Upper lobe of right lung (tissue), 1 donor: ENCODE data around the gene OR51B2. TPM values are rescaled to one million over a fixed set of nuclear protein-coding genes. Genes with fewer than 3 reads are reported as not detected.
"Not testable (repeated sequence)": the region's sequence is repeated elsewhere in the genome, so short reads cannot be mapped to it uniquely, and the experiment has no call there.

ENCODE experiments used
- ATAC-seq: fragments of 200-7000 bp; cut with Tn5 transposase; one replicate; pipeline ENCODE4 v1.9.1; 2020; ENCODE audit warnings: mild to moderate bottlenecking, moderate library complexity
- DNase-seq: peaks from one replicate; pipeline ENCODE4 v3.0.0-alpha.2; 2020
- H3K27ac ChIP-seq: fragments of 200-600 bp; one replicate; pipeline ENCODE4 v1.8.0; 2022
- H3K27me3 ChIP-seq: fragments of 200-600 bp; one replicate; pipeline ENCODE4 v1.8.0; 2022; ENCODE audit warnings: mild to moderate bottlenecking
- H3K36me3 ChIP-seq: fragments of 200-600 bp; one replicate; pipeline ENCODE4 v1.8.0; 2022
- H3K4me1 ChIP-seq: fragments of 200-600 bp; one replicate; pipeline ENCODE4 v1.8.0; 2022
- H3K4me3 ChIP-seq: fragments of 200-600 bp; one replicate; pipeline ENCODE4 v1.8.0; 2022; ENCODE audit warnings: mild to moderate bottlenecking
- H3K9me3 ChIP-seq: fragments of 200-600 bp; one replicate; pipeline ENCODE4 v1.8.0; 2022
- intact Hi-C: fragments of 100-400 bp; cut with DNase I; formaldehyde crosslinking; loops from one replicate; pipeline ENCODE4 v1.11.0; 2022
- total RNA-seq: library from RNA; stranded (reverse); fragmentation: NEBNext Ultra II Directional; extraction: Animal tissue kit (Norgen Biotek cat#: 25700); gene quantifications from one replicate; pipeline ENCODE4 v1.2.1, GENCODE V29; 2021
- TF ChIP-seq, protein P1 (sequence below): fragments of 200-600 bp; IDR thresholded peaks from one replicate; pipeline ENCODE4 v1.8.0; 2022; ENCODE audit warnings: antibody characterized with exemption
- donor health status: DM: no; HTN: yes; CAD: no; lungs with severe emphysema.

Gene OR51B2
- total RNA-seq, 1 donor from 2014 or later = not detected

DNA sequence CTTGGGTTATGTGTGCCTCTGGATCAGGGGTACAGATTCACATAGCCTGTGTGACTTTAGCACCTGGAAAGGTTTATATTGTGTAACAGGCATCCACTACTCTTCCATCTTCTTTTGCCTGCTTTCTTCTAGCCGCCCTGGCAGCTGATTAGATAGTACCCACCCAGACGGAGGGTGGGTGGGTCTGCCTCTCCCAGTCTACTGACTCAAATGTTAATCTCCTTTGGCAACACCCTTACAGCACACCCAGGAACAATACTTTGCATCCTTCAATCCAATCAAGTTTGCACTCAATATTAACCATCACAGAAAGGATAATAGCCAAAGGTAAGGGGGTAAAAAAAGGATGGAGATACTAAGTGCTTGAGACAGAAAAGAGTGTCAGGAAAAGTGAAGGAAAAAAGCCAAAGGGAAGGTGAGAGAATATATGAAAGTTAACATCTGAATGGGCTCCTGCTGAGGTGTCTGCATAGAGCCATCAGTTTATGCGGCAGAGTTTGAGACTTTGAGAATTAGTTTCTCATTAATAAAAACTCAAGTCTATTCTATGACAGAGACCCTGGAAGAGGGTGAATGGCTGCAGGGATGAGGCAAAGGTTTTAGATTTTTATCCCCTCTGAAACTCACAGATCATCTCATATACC, 24.6 kb upstream of the OR51B2 start:
- Histone ChIP-seq H3K4me1 (no peaks in the 10 kb centered on the region), H3K36me3 (no peaks in the 10 kb centered on the region), H3K4me3 (no peak overlapping the region), H3K27me3 (no peaks in the 10 kb centered on the region), H3K9me3 (no peaks in the 10 kb centered on the region), H3K27ac (no peak overlapping the region)
- intact Hi-C loops = no loop called here
- no peak for DNase-seq
- ATAC-seq = no peak
- TF ChIP-seq, protein P1, sequence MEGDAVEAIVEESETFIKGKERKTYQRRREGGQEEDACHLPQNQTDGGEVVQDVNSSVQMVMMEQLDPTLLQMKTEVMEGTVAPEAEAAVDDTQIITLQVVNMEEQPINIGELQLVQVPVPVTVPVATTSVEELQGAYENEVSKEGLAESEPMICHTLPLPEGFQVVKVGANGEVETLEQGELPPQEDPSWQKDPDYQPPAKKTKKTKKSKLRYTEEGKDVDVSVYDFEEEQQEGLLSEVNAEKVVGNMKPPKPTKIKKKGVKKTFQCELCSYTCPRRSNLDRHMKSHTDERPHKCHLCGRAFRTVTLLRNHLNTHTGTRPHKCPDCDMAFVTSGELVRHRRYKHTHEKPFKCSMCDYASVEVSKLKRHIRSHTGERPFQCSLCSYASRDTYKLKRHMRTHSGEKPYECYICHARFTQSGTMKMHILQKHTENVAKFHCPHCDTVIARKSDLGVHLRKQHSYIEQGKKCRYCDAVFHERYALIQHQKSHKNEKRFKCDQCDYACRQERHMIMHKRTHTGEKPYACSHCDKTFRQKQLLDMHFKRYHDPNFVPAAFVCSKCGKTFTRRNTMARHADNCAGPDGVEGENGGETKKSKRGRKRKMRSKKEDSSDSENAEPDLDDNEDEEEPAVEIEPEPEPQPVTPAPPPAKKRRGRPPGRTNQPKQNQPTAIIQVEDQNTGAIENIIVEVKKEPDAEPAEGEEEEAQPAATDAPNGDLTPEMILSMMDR = no peak

DNA sequence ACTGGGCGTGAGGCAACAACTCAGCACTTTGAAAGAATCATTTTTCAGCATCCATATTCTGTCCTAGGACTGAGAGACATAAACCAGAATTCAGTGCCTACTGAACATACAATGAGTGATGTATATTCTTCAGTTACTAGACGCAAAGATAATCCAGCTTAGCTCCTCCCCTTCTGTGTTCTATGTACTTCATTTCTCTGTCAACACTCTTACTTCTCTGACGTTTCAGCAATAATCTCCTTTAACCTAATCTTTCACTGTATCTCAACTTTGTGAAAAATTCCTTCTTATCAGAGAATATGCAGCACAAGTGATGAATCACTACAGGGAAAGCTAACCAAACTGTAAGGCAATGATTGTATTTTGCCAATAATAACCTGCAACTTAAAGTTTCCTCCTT, 21.7 kb upstream of the OR51B2 start:
- H3K4me3 ChIP-seq = no peak overlapping the region
- DNase-seq (no peak), ATAC-seq (no peak)
- H3K4me1 ChIP-seq = no peaks in the 10 kb centered on the region
- no peaks in the 10 kb centered on the region for H3K36me3 ChIP-seq
- TF ChIP-seq, protein P1 = no peak
- no peaks in the 10 kb centered on the region for H3K27me3 ChIP-seq
- no peaks in the 10 kb centered on the region for H3K9me3 ChIP-seq
- H3K27ac ChIP-seq = no peak overlapping the region
- intact Hi-C loops = no loop called here

DNA sequence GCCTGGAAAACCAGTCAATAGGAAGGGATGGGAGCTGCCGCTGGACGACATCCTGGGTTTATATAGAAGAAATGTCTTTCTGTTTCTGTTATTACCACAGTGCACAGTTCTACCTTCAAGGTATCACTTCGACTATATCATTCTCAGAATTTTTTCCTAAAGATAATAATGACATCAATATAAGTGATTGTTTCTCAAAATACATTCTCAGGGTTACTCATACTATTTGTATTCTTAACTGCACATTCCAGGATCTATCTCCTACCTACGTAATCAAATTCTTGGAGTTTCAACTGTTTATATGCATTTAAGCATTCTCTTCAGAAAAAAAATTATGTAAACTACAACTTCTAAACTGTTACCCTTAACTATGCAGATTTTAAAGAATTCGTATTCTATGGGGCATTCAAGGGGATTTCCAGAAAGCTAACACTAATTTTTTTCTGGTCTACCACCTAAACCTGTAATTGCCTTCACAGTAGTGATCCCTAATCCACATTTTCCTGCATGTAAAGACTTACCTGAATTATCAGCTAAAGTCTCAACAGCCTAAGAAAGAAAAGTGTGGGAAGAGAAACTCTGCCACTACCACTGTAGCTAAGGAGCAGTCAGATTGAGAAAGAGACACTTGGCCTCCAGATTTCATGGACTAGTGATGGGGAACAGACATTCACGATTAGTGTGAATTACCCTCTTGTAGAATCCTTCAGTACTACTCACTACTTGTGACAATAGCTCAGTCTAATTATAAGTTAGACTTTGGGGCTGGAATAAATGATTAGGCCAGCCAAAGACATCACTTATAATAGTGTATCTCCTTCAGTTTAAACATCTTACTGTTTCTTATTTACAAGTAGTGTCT, 19.6 kb upstream of the OR51B2 start, which contains the start of gene OR51B5:
Gene OR51B5 (minus strand): TSS at position 51 of the 862 bp plus-strand sequence. CDS start 0 bp downstream, at position 51.
- H3K9me3 ChIP-seq = no peaks in the 10 kb centered on the region
- TF ChIP-seq, protein P1 = no peak
- H3K4me3 ChIP-seq = no peak within 1 kb of the TSS
- H3K27me3 ChIP-seq = no peaks in the 10 kb centered on the region
- H3K4me1 ChIP-seq = no peaks in the 10 kb centered on the region
- H3K36me3 ChIP-seq = no peaks in the 10 kb centered on the region
- no peak within 1 kb of the TSS for H3K27ac ChIP-seq
- ATAC-seq = no peak
- DNase-seq = no peak
- intact Hi-C loops = no loop called here

DNA sequence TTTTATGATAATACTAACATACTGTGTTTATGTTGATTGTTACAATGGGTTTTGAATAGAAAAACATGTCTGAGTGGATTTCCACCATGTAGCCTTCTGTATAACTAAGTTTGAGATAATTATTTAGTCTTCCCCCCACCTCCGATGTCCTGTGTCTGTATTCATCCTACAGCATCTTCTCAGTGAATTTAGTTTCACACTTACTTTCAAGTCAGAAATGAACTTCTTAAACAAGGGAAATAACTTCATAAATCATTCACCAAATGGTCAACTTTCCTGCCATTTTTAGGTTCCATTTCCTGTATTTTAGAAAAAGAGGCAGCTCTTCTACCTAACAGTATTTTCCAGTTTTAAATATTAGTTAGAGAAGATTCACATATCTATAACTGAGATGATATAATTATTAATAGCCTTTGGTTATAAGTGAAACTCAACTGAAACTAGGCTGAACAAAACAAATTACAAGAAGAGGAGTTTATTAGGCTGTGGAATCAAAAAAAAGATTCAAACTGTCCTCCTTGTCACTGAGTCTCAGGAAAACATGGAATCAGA, 15.8 kb upstream of the OR51B2 start:
- ATAC-seq = no peak
- H3K9me3 ChIP-seq = no peaks in the 10 kb centered on the region
- intact Hi-C loops = no loop called here
- H3K27ac ChIP-seq = no peak overlapping the region
- TF ChIP-seq, protein P1 = no peak
- H3K36me3 ChIP-seq = no peaks in the 10 kb centered on the region
- H3K4me1 ChIP-seq = no peaks in the 10 kb centered on the region
- no peak for DNase-seq
- no peaks in the 10 kb centered on the region for H3K27me3 ChIP-seq
- H3K4me3 ChIP-seq = no peak overlapping the region

DNA sequence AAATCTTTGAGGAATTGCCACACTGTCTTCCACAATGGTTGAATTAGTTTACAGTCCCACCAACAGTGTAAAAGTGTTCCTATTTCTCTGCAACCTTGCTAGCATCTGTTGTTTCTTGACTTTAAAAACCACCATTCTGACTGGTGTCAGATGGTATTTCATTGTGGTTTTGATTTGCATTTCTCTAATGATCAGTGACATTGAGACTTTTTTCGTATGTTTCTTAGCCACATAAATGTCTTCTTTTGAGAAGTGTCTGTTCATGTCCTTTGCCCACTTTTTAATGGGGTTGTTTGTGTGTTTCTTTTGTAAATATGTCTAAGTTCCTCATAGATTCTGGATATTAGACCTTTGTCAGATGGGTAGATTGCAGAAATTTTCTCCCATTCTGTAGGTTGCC, 13.2 kb upstream of the OR51B2 start:
- H3K27me3 ChIP-seq, H3K4me1 ChIP-seq, H3K27ac ChIP-seq, DNase-seq, H3K9me3 ChIP-seq, H3K36me3 ChIP-seq, intact Hi-C loops, H3K4me3 ChIP-seq, ATAC-seq: not testable (repeated sequence)

DNA sequence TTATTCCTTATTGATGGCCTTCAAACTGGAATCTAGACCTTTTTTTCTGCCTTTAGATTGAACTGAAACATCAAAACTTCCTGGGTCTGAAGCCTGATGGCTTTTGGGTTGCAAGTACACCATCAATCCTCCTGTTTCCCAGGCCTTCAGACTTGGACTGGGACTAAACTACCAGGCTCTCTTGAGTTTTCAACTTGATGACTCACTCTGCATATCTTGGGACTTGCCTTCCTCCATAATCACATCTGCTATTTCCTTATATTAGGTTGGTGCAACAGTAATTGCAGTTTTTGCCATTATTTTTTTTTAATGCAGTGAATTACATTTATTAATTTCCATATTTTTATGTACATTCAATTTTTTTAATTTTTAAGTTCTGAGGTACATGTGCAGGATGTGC, 12.2 kb upstream of the OR51B2 start:
- ATAC-seq (no peak), DNase-seq (no peak)
- no peak overlapping the region for H3K27ac ChIP-seq
- no peaks in the 10 kb centered on the region for H3K4me1 ChIP-seq
- TF ChIP-seq, protein P1 = no peak
- intact Hi-C loops = no loop called here
- no peaks in the 10 kb centered on the region for H3K9me3 ChIP-seq
- no peaks in the 10 kb centered on the region for H3K36me3 ChIP-seq
- no peaks in the 10 kb centered on the region for H3K27me3 ChIP-seq
- H3K4me3 ChIP-seq = no peak overlapping the region
